OCI-LY7 (cell line): Measurements from ENCODE around the gene THRB.

Source experiments
- EZH2phosphoT487 ChIP-seq: fragments of 200-600 bp; sonication (generic); IDR thresholded peaks from 2 replicates; pipeline ENCODE4 v1.6.1; 2018; ENCODE audit warnings: low read depth, borderline replicate concordance, mild to moderate bottlenecking, mixed run types, antibody characterized with exemption, low read length, moderate library complexity, mixed read lengths
- TF ChIP-seq, protein P1 (sequence below): fragments of 200-600 bp; sonication (generic); conservative IDR thresholded peaks from 2 replicates; pipeline ENCODE4 v1.5.1; 2014; ENCODE audit warnings: mild to moderate bottlenecking, antibody characterized with exemption, low read length, moderate library complexity, mixed read lengths

DNA sequence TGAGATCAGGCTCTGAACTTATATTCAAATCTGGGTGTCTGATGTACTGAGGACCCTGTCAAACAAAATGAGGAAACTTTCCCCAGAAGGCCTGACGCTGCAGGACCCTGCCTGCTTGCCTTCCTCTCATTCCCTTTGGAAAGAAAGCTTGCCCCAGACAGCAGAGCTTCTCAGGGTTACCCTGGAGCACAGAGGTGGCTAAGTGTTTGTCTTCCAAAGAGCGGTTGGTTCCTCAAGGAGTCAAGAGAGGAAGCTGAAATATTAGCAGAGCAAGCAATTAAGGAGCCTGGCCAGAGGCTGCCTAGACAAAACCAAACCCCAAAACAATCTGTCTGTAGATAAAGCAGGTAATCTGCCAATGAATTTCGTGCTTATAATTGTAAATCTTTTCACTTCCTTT, 374.2 kb downstream of the THRB start:
- TF ChIP-seq, protein P1, sequence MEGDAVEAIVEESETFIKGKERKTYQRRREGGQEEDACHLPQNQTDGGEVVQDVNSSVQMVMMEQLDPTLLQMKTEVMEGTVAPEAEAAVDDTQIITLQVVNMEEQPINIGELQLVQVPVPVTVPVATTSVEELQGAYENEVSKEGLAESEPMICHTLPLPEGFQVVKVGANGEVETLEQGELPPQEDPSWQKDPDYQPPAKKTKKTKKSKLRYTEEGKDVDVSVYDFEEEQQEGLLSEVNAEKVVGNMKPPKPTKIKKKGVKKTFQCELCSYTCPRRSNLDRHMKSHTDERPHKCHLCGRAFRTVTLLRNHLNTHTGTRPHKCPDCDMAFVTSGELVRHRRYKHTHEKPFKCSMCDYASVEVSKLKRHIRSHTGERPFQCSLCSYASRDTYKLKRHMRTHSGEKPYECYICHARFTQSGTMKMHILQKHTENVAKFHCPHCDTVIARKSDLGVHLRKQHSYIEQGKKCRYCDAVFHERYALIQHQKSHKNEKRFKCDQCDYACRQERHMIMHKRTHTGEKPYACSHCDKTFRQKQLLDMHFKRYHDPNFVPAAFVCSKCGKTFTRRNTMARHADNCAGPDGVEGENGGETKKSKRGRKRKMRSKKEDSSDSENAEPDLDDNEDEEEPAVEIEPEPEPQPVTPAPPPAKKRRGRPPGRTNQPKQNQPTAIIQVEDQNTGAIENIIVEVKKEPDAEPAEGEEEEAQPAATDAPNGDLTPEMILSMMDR: no peak
- no peak for TF ChIP-seq EZH2phosphoT487
